GM18505 (cell line): ENCODE results near the gene IRF4.
"Not testable (repeated sequence)": the region's sequence is repeated elsewhere in the genome, so short reads cannot be mapped to it uniquely, and the experiment has no call there.

Experiments
- ATAC-seq: cut with Tn5 transposase; IDR thresholded peaks from one replicate; pipeline ENCODE4 v1.9.1; 2021; ENCODE audit not compliant: unreplicated experiment
- POLR2A ChIP-seq: IDR thresholded peaks from 4 replicates; pipeline ENCODE4 v1.6.1; 2011; ENCODE audit warnings: borderline replicate concordance; ENCODE audit not compliant: insufficient read depth, insufficient read length; ENCODE audit errors: extremely low read depth

IRF4 gene

DNA sequence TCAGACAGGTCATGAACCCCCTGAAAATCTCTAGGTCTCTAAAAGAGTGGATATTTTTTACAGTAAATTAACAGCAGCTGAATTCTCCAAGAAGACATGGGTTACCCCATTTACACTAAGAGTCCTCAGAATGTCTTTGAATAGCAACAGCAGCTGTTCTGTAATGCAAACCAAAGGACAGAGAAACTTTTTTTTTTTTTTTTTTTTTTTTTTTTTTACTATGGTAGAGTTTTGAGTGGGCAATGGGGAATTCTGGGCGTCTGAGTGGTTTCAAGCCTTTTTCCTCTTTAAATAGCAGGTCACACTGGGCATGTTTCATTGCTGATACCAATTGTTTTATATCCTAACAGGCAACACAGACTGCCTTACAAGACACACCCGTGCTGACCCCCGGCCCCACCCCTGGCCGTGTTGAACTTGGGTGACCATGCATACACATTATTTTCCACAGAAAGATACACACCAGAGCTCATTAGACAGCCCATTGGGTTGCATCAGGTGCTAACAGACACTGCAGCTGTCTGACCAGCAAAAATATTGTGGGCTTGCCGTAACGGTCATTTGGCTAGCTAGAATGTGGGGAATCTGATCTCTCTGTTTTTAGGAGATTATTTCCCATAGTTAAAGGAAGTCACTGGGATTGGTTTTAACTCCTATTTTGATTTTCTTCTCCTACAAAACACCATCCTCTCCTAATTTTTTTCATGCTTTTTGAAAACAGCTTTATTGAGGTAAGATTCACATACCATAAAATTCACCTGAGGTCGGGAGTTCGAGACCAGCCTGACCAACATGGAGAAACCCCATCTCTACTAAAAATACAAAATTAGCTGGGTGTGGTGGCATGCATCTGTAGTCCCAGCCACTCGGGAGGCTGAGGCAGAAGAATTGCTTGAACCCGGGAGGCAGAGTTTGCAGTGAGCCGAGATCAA, 26.7 kb upstream of the IRF4 start:
- no peak for ATAC-seq
- no peak for TF ChIP-seq POLR2A

DNA sequence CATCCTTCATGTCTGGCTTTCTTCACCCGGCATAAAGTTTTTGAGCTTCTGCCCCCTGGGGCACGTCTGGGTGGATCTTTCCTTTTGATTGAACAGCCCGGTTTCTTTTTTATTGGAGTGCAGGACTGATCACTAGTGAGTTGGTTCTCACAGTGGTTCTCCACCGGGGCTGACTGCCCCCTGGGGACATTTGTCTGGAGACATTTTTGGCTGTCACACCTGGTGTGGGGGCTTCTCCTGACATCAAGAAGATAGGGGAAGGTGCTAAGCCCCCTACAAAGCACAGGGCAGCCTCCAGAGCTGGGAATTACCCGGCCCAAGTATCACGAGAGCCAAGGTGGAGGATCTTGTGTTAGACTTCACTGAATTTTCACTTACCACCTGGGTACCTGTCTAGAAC, 25.7 kb upstream of the IRF4 start:
- no peak for ATAC-seq
- no peak for TF ChIP-seq POLR2A

DNA sequence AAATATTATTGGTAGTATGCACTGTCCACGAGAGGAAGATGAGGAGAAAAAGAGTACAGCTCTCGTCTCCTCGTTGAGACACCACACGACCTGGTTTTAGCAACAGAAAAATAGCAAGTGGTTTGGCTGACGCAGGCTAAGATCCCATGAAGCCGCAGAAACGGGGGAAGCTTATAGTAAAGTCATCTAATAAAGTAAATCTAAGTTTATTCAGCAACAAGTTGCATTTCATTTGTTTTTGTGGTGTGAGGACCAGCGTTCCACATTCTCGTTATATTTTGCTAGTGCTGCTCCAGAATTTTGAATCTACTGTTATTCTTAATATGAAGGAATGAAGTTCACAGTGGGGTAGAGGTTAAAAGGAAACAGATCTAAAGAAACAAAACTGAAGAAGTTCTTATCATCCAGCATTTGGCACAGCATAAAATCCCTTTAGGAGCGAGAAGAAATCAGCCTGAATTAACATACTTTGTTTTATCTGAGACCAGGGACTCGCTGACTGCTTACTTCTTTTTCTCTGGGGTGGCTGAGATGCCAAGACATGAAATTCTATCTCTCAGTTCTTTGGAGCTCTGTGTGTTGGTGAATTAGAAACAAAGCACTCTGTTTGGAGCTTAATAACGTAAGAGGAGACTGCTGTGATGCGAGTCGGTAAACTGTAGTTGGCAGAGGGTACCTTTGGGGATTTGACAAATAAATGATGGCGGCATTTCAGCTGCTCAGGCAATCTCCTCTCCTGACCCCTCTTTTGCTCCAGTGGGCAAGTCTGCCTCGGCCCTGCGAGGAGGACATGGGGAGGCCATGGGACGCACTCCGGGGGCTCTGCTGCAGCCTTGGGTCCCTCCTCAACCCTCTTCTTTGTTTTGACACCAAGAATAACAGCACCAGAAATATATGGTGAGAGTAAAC, 24.9 kb upstream of the IRF4 start:
- ATAC-seq = no peak
- TF ChIP-seq POLR2A = no peak

DNA sequence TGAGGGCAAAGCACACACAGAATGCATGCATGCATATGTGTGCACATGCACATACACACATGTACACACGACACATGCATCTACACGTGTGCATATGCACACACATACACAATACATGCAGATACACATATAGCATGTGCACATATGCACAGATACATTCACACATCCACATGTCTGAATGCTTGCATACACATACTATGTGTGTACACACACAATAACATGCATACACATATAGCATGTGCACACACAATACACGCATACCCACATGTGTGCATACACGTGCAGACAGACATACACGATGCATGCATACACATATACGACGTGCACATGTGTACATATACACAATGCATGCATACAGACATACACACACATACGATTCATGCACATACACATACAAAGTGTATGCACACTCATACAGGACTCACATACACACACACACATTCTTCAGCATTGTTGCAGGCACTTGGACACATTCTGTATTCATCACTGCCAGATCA, 24.2 kb upstream of the IRF4 start:
- no peak for TF ChIP-seq POLR2A

DNA sequence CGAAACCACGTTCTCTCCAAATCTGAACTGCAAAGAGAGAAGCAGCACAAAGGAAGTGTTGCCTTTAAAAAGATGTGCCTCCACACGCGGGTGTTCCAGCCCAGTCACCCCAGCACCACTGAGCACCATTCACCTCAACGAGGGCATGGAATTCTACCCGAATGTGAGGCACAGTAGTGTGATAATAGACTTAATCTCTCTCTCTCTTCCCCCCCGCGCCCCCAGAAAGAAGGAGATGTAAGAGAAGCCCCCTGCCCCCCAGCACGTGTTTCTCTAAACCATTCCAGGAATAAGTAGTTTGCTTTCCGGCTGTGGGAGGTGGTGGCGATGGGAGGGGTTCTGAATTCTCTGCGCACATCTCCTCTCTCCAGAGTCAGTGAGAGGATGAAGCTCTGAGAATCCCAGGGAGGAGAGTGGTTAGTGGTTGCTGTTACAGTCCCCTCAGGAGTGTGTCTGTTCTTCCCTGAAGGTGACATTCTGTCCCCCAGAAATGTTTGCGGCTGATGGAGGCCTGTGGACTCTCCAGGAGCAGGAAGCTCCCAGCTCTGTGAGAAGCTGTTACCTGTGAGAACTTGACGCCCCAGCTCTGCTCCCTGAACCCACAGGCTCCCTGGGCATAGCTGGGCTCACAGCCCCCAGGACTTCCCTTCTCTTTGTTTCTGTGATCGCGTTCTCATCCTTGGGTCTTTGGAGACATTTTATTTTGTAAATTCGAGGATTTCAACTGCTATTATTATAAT, 23.5 kb upstream of the IRF4 start:
- no peak for ATAC-seq
- no peak for TF ChIP-seq POLR2A

More for the DNA sequence above, 24.2 kb upstream of the IRF4 start:
- ATAC-seq = no peak

DNA sequence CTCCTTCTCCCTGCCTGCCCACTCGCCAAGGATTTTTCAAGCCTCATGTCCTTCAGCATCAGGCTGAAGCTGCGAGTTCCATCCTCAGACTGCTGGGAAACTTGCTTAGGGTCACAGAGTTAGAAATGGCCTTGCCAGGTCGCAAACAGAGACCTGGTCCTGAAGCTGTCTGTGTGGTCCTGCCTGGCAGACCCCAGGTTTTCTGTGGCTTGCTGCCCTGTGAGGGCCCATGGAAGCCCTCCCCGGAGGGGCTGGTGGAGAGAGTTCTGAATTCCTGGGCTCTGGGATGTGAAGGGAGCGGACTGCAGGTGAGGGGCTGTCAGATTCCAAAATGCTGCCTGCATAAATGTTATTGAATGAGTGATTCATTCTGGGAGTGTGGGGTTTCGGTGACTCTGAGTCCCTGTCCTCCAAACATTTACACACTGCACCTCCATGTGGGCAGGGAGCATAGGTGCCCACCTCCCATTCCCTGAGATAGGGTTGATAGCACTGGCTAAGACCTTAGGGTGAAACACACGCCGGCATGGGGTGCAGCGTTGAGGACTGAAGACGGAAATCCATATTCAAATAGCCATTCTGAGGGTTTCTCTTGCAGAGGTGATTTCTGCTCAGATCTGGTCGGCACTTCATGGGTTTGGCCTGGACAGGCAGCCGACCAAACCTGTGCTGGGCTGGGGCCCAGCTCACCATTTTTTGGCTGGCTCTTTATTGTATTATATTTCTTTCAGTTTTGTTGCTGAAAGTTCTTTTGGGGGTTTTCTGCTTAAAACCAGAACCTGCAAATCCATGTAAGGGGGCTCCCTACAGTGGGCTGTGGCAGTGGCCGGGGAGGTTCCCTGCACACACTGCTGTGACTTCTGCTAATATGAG, 21.8 kb upstream of the IRF4 start:
- no peak for ATAC-seq
- TF ChIP-seq POLR2A = no peak

DNA sequence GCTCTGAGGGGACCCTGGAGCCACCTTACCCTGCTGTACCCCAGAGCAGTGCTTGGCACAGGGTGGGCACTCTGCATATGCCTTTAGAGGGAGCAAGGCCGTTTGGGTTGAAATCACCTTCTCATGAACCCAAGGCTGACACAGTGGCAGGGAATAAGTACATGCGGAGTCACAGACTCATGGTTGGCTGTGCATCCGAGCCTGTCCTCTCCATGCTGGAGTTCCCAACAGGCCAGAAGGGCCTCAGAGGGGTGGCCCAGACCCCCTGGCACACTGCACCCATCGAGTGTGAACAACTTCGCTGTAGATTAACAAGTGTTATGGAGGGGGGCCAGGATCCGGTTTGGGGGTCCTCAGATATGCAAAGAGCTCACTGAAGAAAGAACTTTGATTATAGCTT, 21.0 kb upstream of the IRF4 start:
- ATAC-seq = no peak
- no peak for TF ChIP-seq POLR2A

DNA sequence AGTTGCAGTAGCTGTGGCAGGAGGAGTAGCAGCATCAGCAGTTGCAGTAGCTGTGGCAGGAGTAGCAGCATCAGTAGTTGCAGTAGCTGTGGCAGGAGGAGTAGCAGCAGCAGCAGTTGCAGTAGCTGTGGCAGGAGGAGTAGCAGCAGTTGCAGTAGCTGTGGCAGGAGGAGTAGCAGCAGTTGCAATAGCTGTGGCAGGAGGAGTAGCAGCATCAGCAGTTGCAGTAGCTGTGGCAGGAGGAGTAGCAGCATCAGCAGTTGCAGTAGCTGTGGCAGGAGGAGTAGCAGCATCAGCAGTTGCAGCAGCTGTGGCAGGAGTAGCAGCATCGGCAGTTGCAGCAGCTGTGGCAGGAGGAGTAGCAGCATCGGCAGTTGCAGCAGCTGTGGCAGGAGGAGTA, 19.7 kb upstream of the IRF4 start:
- not testable (repeated sequence) for ATAC-seq

DNA sequence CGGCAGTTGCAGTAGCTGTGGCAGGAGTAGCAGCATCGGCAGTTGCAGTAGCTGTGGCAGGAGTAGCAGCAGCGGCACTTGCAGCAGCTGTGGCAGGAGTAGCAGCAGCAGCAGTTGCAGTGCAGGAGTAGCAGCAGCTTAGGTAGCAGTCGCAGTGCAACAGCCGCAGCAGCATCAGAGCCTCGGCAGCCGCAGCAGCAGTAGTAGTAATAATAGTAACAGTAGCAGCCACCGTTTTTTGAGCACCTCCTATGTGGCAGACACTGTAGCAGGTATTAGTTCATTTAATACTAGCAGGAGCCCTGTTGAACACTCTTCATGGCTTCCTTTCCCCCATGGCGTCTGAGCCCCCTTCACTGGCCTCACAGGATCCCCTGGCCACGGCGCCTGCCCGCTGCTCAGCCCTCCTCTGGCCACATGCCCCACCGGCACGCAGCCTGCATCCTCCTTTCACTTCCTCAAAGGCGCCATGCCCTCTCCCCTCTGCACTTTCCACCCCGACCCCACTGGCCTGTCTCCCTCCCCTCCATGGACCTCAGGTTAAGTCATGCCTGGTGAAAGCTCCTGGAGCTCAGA, 19.1 kb upstream of the IRF4 start:
- no peak for ATAC-seq
- no peak for TF ChIP-seq POLR2A

DNA sequence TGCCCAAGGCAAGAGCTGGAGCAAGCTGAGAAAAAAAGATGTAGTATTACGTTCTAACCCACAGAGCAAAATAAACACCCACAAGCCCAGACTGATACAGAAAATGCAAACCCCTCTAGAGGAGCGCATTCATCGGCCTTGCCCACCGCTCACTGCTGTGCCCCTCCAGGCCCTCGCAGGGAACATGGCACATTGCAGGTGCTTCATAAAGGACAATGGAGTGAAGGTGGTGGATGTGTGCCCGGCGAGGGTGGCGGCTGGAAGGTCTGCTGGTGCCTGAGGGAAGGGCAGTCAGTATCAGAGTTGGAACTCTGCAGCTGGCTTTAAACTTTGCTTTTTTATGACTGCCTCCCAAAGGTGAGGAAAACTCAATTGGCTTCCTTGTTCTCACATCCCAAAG, 18.5 kb upstream of the IRF4 start:
- no peak for ATAC-seq
- no peak for TF ChIP-seq POLR2A

DNA sequence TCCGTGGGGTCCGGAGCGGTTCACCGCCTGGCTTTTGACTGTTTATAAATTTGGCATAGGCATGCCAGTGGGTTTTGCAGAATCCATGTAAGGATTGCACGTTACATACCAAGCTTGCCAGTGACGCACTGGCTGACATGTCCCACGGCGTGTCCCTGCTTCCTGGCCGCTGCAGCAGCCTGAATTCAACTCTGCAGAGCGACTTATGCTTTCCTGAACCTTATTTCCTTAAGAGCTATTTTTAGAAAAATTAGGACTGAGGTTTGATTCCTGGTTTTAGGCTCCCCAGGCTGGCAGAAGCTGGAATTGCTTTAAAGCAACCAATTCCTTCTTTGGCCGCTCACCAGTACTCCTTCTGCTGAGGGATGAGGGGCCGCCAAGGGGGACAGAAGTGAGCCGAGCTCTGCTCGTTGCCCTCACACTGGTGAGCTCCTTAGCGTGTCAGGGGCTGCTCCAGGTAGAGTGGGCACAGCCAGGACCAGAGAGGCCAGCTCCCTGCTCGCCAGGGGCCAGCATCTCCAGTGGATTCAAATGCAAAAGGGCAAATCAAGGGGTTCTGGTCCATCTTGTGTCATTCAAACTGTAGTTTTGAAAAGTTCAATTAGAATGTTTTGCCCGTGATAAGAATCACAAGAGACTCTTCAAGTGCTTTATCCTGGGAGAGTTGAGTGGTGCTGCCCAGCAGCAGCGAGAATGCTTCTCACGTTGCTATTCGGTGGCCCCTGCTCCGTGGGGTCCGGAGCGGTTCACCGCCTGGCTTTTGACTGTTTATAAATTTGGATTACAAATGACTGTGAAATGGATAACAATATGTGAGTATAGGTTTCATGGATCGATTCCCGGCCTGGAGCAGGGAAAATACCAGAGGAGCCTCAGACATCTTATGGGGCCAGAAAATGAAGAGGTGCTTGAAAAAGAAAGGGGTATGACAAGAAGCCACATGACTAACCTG, 17.5 kb upstream of the IRF4 start:
- no peak for TF ChIP-seq POLR2A
- no peak for ATAC-seq

DNA sequence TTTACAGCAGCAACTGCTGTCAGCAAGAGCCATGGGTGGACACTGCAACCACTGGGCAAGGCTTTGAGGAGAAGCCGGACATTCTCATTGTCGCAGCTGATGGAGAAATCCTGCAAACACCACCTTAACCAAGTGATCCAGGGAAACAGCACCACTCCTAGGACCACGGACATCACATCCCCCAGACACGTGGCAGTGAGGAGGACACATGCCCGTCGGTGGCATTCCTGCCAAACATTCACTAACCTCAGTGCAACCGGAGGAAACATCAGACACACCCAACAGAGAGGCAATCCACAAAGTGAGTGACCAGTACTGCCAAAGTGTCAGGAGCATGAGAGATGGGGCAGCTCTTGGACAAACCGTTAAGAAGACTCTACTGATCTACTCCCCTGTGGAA, 16.6 kb upstream of the IRF4 start:
- TF ChIP-seq POLR2A = no peak
- no peak for ATAC-seq
